ENCODE measurements around the gene STAMBPL1.

Gene STAMBPL1

GRCh38 chr10:88908194-88908593, 28.1 kb downstream of the STAMBPL1 start:
- POLR2A ChIA-PET: no interaction called here
- H3K27ac ChIP-seq (ENCODE audit: insufficient read depth in 1 of 2, low read depth in 1 of 2, low read length in 2 of 2, poor library complexity in 1 of 2, severe bottlenecking in 2 of 2): no peak overlapping the region
- peaks cover 4 to 70% (median 33%) of the 10 kb centered on the region in 4 experiments for H3K36me3 ChIP-seq (ENCODE audit: control insufficient read depth in 4 of 4, insufficient read depth in 4 of 4, low read length in 3 of 4)
- no peak overlapping the region for H3K4me3 ChIP-seq (ENCODE audit: control insufficient read depth in 1 of 7, extremely low read depth in 1 of 7, insufficient read depth in 4 of 7, low read depth in 2 of 7, low read length in 6 of 7)
- 88% methylated on average over 4 of the region's 4 CpGs for WGBS (ENCODE audit: insufficient coverage)
- no peaks in the 10 kb centered on the region for H3K27me3 ChIP-seq (replicated peaks in 2 of 5; ENCODE audit: control insufficient read depth in 4 of 5, insufficient read depth in 5 of 5, low read length in 4 of 5)
- no peaks in the 10 kb centered on the region for H3K9me3 ChIP-seq (ENCODE audit: control extremely low read depth in 1 of 5, control insufficient read depth in 4 of 5, insufficient read depth in 2 of 5, low read depth in 1 of 5, low read length in 4 of 5)
- DNase-seq: no peak
- H3K4me1 ChIP-seq (ENCODE audit: control extremely low read depth in 1 of 4, control insufficient read depth in 4 of 4, insufficient read depth in 4 of 4, low read length in 3 of 4): no peaks in the 10 kb centered on the region
- CTCF ChIA-PET: interaction anchor here (1.3 to 4.4 kb wide), 2 partner anchors 14 to 25 kb away, joined by 5 to 26 read pairs; no protein-coding TSS in a partner anchor

- no peak for DNase-seq
- Histone ChIP-seq H3K4me1 (ENCODE audit: control extremely low read depth in 1 of 4, control insufficient read depth in 4 of 4, insufficient read depth in 4 of 4, low read length in 3 of 4) (no peaks in the 10 kb centered on the region), H3K9me3 (ENCODE audit: control extremely low read depth in 1 of 5, control insufficient read depth in 4 of 5, insufficient read depth in 2 of 5, low read depth in 1 of 5, low read length in 4 of 5) (no peaks in the 10 kb centered on the region), H3K36me3 (ENCODE audit: control insufficient read depth in 4 of 4, insufficient read depth in 4 of 4, low read length in 3 of 4) (peaks cover 2 to 52% (median 26%) of the 10 kb centered on the region in 4 experiments), H3K27ac (ENCODE audit: insufficient read depth in 1 of 2, low read depth in 1 of 2, low read length in 2 of 2, poor library complexity in 1 of 2, severe bottlenecking in 2 of 2) (no peak overlapping the region), H3K4me3 (ENCODE audit: control insufficient read depth in 1 of 7, extremely low read depth in 1 of 7, insufficient read depth in 4 of 7, low read depth in 2 of 7, low read length in 6 of 7) (no peak overlapping the region), H3K27me3 (replicated peaks in 2 of 5; ENCODE audit: control insufficient read depth in 4 of 5, insufficient read depth in 5 of 5, low read length in 4 of 5) (no peaks in the 10 kb centered on the region)
- WGBS (ENCODE audit: insufficient coverage): 100% methylated on average over 1 of the region's 1 CpG
- ChIA-PET CTCF (interaction anchor here (1.2 to 1.5 kb wide), 2 partner anchors 12 to 22 kb away, joined by 3 to 7 read pairs; no protein-coding TSS in a partner anchor), POLR2A (no interaction called here)
Measured at GRCh38 chr10:88911116-88911515, 31.1 kb downstream of the STAMBPL1 start.

GRCh38 chr10:88911851-88912250, 31.8 kb downstream of the STAMBPL1 start:
- no peaks in the 10 kb centered on the region for H3K9me3 ChIP-seq (ENCODE audit: control extremely low read depth in 1 of 5, control insufficient read depth in 4 of 5, insufficient read depth in 2 of 5, low read depth in 1 of 5, low read length in 4 of 5)
- no peaks in the 10 kb centered on the region for H3K4me1 ChIP-seq (ENCODE audit: control extremely low read depth in 1 of 4, control insufficient read depth in 4 of 4, insufficient read depth in 4 of 4, low read length in 3 of 4)
- WGBS (ENCODE audit: insufficient coverage): 100% methylated on average over 3 of the region's 3 CpGs
- CTCF ChIA-PET: interaction anchor here (1.5 kb wide), 1 partner anchor 21 kb away, joined by 7 read pairs; no protein-coding TSS in a partner anchor
- peaks cover 3 to 48% (median 23%) of the 10 kb centered on the region in 4 experiments for H3K36me3 ChIP-seq (ENCODE audit: control insufficient read depth in 4 of 4, insufficient read depth in 4 of 4, low read length in 3 of 4)
- POLR2A ChIA-PET: no interaction called here
- DNase-seq: no peak
- H3K27me3 ChIP-seq (replicated peaks in 2 of 5; ENCODE audit: control insufficient read depth in 4 of 5, insufficient read depth in 5 of 5, low read length in 4 of 5): no peaks in the 10 kb centered on the region
- H3K27ac ChIP-seq (ENCODE audit: insufficient read depth in 1 of 2, low read depth in 1 of 2, low read length in 2 of 2, poor library complexity in 1 of 2, severe bottlenecking in 2 of 2): no peak overlapping the region
- H3K4me3 ChIP-seq (ENCODE audit: control insufficient read depth in 1 of 7, extremely low read depth in 1 of 7, insufficient read depth in 4 of 7, low read depth in 2 of 7, low read length in 6 of 7): no peak overlapping the region

GRCh38 chr10:88913127-88913526, 33.1 kb downstream of the STAMBPL1 start:
- H3K36me3 ChIP-seq (ENCODE audit: control insufficient read depth in 4 of 4, insufficient read depth in 4 of 4, low read length in 3 of 4): peaks cover 9 to 45% (median 27%) of the 10 kb centered on the region in 4 experiments

GRCh38 chr10:88913788-88914187, 33.7 kb downstream of the STAMBPL1 start:
- ChIA-PET POLR2A (no interaction called here), CTCF (no interaction called here)
- Histone ChIP-seq H3K36me3 (ENCODE audit: control insufficient read depth in 4 of 4, insufficient read depth in 4 of 4, low read length in 3 of 4) (peaks cover 9 to 44% (median 26%) of the 10 kb centered on the region in 4 experiments), H3K4me3 (ENCODE audit: control insufficient read depth in 1 of 7, extremely low read depth in 1 of 7, insufficient read depth in 4 of 7, low read depth in 2 of 7, low read length in 6 of 7) (no peak overlapping the region), H3K27ac (ENCODE audit: insufficient read depth in 1 of 2, low read depth in 1 of 2, low read length in 2 of 2, poor library complexity in 1 of 2, severe bottlenecking in 2 of 2) (no peak overlapping the region), H3K27me3 (replicated peaks in 2 of 5; ENCODE audit: control insufficient read depth in 4 of 5, insufficient read depth in 5 of 5, low read length in 4 of 5) (no peaks in the 10 kb centered on the region), H3K4me1 (ENCODE audit: control extremely low read depth in 1 of 4, control insufficient read depth in 4 of 4, insufficient read depth in 4 of 4, low read length in 3 of 4) (no peaks in the 10 kb centered on the region), H3K9me3 (ENCODE audit: control extremely low read depth in 1 of 5, control insufficient read depth in 4 of 5, insufficient read depth in 2 of 5, low read depth in 1 of 5, low read length in 4 of 5) (no peaks in the 10 kb centered on the region)
- no peak for DNase-seq
- 97% methylated on average over 3 of the region's 5 CpGs for WGBS (ENCODE audit: insufficient coverage)

More at GRCh38 chr10:88913127-88913526, 33.1 kb downstream of the STAMBPL1 start:
- Histone ChIP-seq H3K27me3 (replicated peaks in 2 of 5; ENCODE audit: control insufficient read depth in 4 of 5, insufficient read depth in 5 of 5, low read length in 4 of 5) (no peaks in the 10 kb centered on the region), H3K4me1 (ENCODE audit: control extremely low read depth in 1 of 4, control insufficient read depth in 4 of 4, insufficient read depth in 4 of 4, low read length in 3 of 4) (no peaks in the 10 kb centered on the region), H3K27ac (ENCODE audit: insufficient read depth in 1 of 2, low read depth in 1 of 2, low read length in 2 of 2, poor library complexity in 1 of 2, severe bottlenecking in 2 of 2) (no peak overlapping the region), H3K4me3 (ENCODE audit: control insufficient read depth in 1 of 7, extremely low read depth in 1 of 7, insufficient read depth in 4 of 7, low read depth in 2 of 7, low read length in 6 of 7) (no peak overlapping the region), H3K9me3 (ENCODE audit: control extremely low read depth in 1 of 5, control insufficient read depth in 4 of 5, insufficient read depth in 2 of 5, low read depth in 1 of 5, low read length in 4 of 5) (no peaks in the 10 kb centered on the region)
- 98% methylated on average over 9 of the region's 9 CpGs for WGBS (ENCODE audit: insufficient coverage)
- CTCF ChIA-PET: interaction anchor here (1.0 kb wide), 1 partner anchor 12 kb away, joined by 3 read pairs; no protein-coding TSS in a partner anchor
- no peak for DNase-seq
- POLR2A ChIA-PET: no interaction called here

GRCh38 chr10:88915781-88916180, 35.7 kb downstream of the STAMBPL1 start:
- Histone ChIP-seq H3K4me3 (ENCODE audit: control insufficient read depth in 1 of 7, extremely low read depth in 1 of 7, insufficient read depth in 4 of 7, low read depth in 2 of 7, low read length in 6 of 7) (peak overlapping the region in 1 of 7 experiments; percentile 1), H3K36me3 (ENCODE audit: control insufficient read depth in 4 of 4, insufficient read depth in 4 of 4, low read length in 3 of 4) (peaks cover 10 to 38% (median 23%) of the 10 kb centered on the region in 4 experiments), H3K9me3 (ENCODE audit: control extremely low read depth in 1 of 5, control insufficient read depth in 4 of 5, insufficient read depth in 2 of 5, low read depth in 1 of 5, low read length in 4 of 5) (no peaks in the 10 kb centered on the region), H3K4me1 (ENCODE audit: control extremely low read depth in 1 of 4, control insufficient read depth in 4 of 4, insufficient read depth in 4 of 4, low read length in 3 of 4) (no peaks in the 10 kb centered on the region), H3K27me3 (replicated peaks in 2 of 5; ENCODE audit: control insufficient read depth in 4 of 5, insufficient read depth in 5 of 5, low read length in 4 of 5) (no peaks in the 10 kb centered on the region), H3K27ac (ENCODE audit: insufficient read depth in 1 of 2, low read depth in 1 of 2, low read length in 2 of 2, poor library complexity in 1 of 2, severe bottlenecking in 2 of 2) (no peak overlapping the region)
- DNase-seq: no peak
- CTCF ChIA-PET: interaction anchor here (0.7 to 2.1 kb wide), 3 partner anchors 9 to 63 kb away, joined by 3 to 5 read pairs (median 4); no protein-coding TSS in a partner anchor
- POLR2A ChIA-PET: no interaction called here
- no CpG with 5 or more reads among the region's 2 CpGs for WGBS (ENCODE audit: insufficient coverage)

GRCh38 chr10:88916231-88916630, 36.2 kb downstream of the STAMBPL1 start:
- POLR2A ChIA-PET: no interaction called here
- CTCF ChIA-PET: interaction anchor here (1.1 to 2.1 kb wide), 2 partner anchors 10 to 18 kb away, joined by 4 to 5 read pairs; no protein-coding TSS in a partner anchor
- H3K27ac ChIP-seq (ENCODE audit: insufficient read depth in 1 of 2, low read depth in 1 of 2, low read length in 2 of 2, poor library complexity in 1 of 2, severe bottlenecking in 2 of 2): no peak overlapping the region

More at GRCh38 chr10:88916231-88916630, 36.2 kb downstream of the STAMBPL1 start:
- DNase-seq: no peak
- Histone ChIP-seq H3K4me1 (ENCODE audit: control extremely low read depth in 1 of 4, control insufficient read depth in 4 of 4, insufficient read depth in 4 of 4, low read length in 3 of 4) (no peaks in the 10 kb centered on the region), H3K27me3 (replicated peaks in 2 of 5; ENCODE audit: control insufficient read depth in 4 of 5, insufficient read depth in 5 of 5, low read length in 4 of 5) (no peaks in the 10 kb centered on the region), H3K4me3 (ENCODE audit: control insufficient read depth in 1 of 7, extremely low read depth in 1 of 7, insufficient read depth in 4 of 7, low read depth in 2 of 7, low read length in 6 of 7) (no peak overlapping the region), H3K9me3 (ENCODE audit: control extremely low read depth in 1 of 5, control insufficient read depth in 4 of 5, insufficient read depth in 2 of 5, low read depth in 1 of 5, low read length in 4 of 5) (no peaks in the 10 kb centered on the region), H3K36me3 (ENCODE audit: control insufficient read depth in 4 of 4, insufficient read depth in 4 of 4, low read length in 3 of 4) (peaks cover 11 to 39% (median 23%) of the 10 kb centered on the region in 4 experiments)

Measured in common myeloid progenitor, CD34-positive (primary cell).